Upper lobe of right lung (tissue), 1 donor: ENCODE results near the gene MYMX. TPM values are rescaled to one million over a fixed set of nuclear protein-coding genes. Genes with fewer than 3 reads are reported as not detected.

ENCODE experiments used
- ATAC-seq: fragments of 200-7000 bp; cut with Tn5 transposase; one replicate; pipeline ENCODE4 v1.9.1; 2020; ENCODE audit warnings: mild to moderate bottlenecking, moderate library complexity
- DNase-seq: peaks from one replicate; pipeline ENCODE4 v3.0.0-alpha.2; 2020
- H3K27ac ChIP-seq: fragments of 200-600 bp; one replicate; pipeline ENCODE4 v1.8.0; 2022
- H3K27me3 ChIP-seq: fragments of 200-600 bp; one replicate; pipeline ENCODE4 v1.8.0; 2022; ENCODE audit warnings: mild to moderate bottlenecking
- H3K36me3 ChIP-seq: fragments of 200-600 bp; one replicate; pipeline ENCODE4 v1.8.0; 2022
- H3K4me1 ChIP-seq: fragments of 200-600 bp; one replicate; pipeline ENCODE4 v1.8.0; 2022
- H3K4me3 ChIP-seq: fragments of 200-600 bp; one replicate; pipeline ENCODE4 v1.8.0; 2022; ENCODE audit warnings: mild to moderate bottlenecking
- H3K9me3 ChIP-seq: fragments of 200-600 bp; one replicate; pipeline ENCODE4 v1.8.0; 2022
- intact Hi-C: fragments of 100-400 bp; cut with DNase I; formaldehyde crosslinking; loops from one replicate; pipeline ENCODE4 v1.11.0; 2022
- total RNA-seq: library from RNA; stranded (reverse); fragmentation: NEBNext Ultra II Directional; extraction: Animal tissue kit (Norgen Biotek cat#: 25700); gene quantifications from one replicate; pipeline ENCODE4 v1.2.1, GENCODE V29; 2021
- TF ChIP-seq, protein P1 (sequence below): fragments of 200-600 bp; IDR thresholded peaks from one replicate; pipeline ENCODE4 v1.8.0; 2022; ENCODE audit warnings: antibody characterized with exemption
- donor health status: DM: no; HTN: yes; CAD: no; lungs with severe emphysema.

MYMX gene
- total RNA-seq, 1 donor from 2014 or later = 0.52 TPM

- DNase-seq (no peak), ATAC-seq (no peak)
- Histone ChIP-seq H3K27me3 (no peaks in the 10 kb centered on the region), H3K27ac (no peak overlapping the region), H3K4me1 (peaks cover 29% of the 10 kb centered on the region), H3K9me3 (no peaks in the 10 kb centered on the region), H3K36me3 (peaks cover 67% of the 10 kb centered on the region), H3K4me3 (no peak overlapping the region)
- intact Hi-C loops = no loop called here
- TF ChIP-seq, protein P1, sequence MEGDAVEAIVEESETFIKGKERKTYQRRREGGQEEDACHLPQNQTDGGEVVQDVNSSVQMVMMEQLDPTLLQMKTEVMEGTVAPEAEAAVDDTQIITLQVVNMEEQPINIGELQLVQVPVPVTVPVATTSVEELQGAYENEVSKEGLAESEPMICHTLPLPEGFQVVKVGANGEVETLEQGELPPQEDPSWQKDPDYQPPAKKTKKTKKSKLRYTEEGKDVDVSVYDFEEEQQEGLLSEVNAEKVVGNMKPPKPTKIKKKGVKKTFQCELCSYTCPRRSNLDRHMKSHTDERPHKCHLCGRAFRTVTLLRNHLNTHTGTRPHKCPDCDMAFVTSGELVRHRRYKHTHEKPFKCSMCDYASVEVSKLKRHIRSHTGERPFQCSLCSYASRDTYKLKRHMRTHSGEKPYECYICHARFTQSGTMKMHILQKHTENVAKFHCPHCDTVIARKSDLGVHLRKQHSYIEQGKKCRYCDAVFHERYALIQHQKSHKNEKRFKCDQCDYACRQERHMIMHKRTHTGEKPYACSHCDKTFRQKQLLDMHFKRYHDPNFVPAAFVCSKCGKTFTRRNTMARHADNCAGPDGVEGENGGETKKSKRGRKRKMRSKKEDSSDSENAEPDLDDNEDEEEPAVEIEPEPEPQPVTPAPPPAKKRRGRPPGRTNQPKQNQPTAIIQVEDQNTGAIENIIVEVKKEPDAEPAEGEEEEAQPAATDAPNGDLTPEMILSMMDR = no peak
Measured at GRCh38 chr6:44251576-44252524, 35.1 kb downstream of the MYMX start.

DNA sequence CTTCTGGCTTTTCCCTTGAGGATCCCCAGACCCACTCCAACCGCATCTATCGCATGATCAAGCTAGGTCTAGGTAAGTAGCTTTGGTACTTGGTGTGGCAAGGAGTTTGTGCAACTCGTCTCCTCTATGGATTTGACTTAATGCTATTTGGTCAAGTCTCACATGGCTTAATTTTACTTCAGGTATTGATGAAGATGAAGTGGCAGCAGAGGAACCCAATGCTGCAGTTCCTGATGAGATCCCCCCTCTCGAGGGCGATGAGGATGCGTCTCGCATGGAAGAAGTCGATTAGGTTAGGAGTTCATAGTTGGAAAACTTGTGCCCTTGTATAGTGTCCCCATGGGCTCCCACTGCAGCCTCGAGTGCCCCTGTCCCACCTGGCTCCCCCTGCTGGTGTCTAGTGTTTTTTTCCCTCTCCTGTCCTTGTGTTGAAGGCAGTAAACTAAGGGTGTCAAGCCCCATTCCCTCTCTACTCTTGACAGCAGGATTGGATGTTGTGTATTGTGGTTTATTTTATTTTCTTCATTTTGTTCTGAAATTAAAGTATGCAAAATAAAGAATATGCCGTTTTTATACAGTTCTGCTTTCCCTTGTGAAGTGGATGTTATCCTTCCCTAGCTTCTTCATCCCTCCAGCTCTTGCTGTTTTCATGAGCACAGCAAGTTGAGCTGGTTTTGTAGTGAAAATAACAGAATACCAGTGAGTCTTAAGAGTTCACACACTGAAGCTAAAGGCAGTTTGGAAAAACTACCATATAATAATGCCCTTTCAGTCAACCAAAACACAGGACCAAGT is 36.8 kb downstream of the MYMX start:
- DNase-seq (no peak), ATAC-seq (no peak)

DNA sequence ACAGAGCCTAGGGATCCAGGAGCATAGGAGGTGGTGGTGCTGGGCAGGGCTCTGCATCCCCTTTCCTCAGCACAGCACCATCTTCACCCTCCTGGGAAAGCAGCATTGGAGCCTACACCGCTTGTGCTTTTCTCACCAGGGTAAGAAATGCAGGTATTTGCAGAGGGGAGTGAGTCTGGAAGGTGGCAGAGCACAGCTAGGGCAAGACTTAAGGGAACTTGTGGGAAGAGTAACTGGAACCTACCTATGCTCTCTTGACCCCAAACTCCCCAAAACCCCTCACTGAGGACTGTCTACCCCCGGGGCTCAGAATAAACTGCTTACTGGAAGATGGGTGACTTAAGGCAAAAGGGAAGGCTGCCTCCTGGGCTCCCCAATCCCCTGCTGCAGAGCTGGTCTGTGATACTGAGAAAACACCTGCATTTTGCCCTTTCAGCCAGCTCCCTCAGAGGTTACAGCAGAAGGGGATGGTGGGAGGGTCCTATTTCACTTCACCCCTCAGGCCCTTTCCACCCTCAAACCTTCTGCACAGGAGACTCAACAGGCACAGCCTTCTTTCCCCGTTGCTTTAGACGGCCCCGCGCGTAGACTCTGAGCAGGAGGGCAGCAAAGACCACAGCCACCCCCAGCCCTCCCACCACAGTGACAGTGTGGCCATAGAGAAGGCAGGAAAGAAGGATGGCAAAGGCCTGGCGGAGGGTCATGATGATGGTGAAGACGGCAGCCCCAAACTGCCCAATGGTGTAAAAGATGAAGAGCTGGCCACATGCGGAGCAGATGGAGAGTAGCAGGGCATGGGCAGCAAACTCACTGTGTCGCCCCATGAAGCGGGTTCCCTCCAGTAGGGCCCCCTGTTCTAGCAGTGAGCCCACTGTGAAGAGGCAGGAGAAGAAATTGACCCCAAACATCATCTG is 37.7 kb downstream of the MYMX start:
- Histone ChIP-seq H3K27me3 (no peaks in the 10 kb centered on the region), H3K27ac (no peak overlapping the region), H3K4me3 (no peak overlapping the region), H3K36me3 (peaks cover 59% of the 10 kb centered on the region), H3K4me1 (peaks cover 24% of the 10 kb centered on the region), H3K9me3 (no peaks in the 10 kb centered on the region)
- TF ChIP-seq, protein P1 = no peak
- intact Hi-C loops = no loop called here
- DNase-seq (no peak), ATAC-seq (no peak)

More for the DNA sequence above, 36.8 kb downstream of the MYMX start:
- Histone ChIP-seq H3K36me3 (peaks cover 67% of the 10 kb centered on the region), H3K27ac (no peak overlapping the region), H3K4me3 (no peak overlapping the region), H3K4me1 (peaks cover 33% of the 10 kb centered on the region), H3K9me3 (no peaks in the 10 kb centered on the region), H3K27me3 (no peaks in the 10 kb centered on the region)
- intact Hi-C loops = no loop called here
- TF ChIP-seq, protein P1 = peak; percentile 48

- intact Hi-C loops = no loop called here
- Histone ChIP-seq H3K4me1 (peaks cover 18% of the 10 kb centered on the region), H3K4me3 (no peak overlapping the region), H3K36me3 (peaks cover 59% of the 10 kb centered on the region), H3K27me3 (no peaks in the 10 kb centered on the region), H3K9me3 (no peaks in the 10 kb centered on the region), H3K27ac (no peak overlapping the region)
- TF ChIP-seq, protein P1 = no peak
- DNase-seq (no peak), ATAC-seq (no peak)
Measured at GRCh38 chr6:44255105-44255808, 38.5 kb downstream of the MYMX start.
